GM18498 (cell line): ENCODE results near the gene IMPA2.
A peak's percentile ranks its signal among the peaks of the same experiment; 100 is the strongest.
"Not testable (repeated sequence)": the region's sequence is repeated elsewhere in the genome, so short reads cannot be mapped to it uniquely, and the experiment has no call there.

ENCODE experiments used
- ATAC-seq: cut with Tn5 transposase; IDR thresholded peaks from one replicate; pipeline ENCODE4 v1.9.1; 2021; ENCODE audit warnings: mild to moderate bottlenecking, moderate library complexity; ENCODE audit not compliant: unreplicated experiment

The IMPA2 gene

DNA sequence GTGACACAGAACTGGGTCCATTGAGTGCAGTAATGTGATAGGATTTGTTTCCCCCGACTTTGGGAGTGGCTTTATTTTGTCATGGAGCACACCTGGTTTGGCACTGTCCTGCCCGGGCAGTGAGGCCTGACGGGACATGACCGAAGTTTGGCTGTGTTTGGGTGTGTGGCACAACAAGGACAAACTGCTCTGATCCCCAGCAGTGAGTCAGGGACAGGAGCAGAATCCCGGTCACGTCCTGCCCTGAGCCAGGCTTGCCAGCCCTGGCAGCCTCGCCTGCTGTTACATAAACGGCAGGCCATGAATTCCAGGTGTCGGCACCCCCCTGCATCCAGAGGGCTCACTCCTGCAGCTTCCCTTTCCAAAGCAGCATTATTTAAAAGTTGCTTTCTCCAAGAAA is 45.7 kb downstream of the IMPA2 start:
- ATAC-seq: no peak

DNA sequence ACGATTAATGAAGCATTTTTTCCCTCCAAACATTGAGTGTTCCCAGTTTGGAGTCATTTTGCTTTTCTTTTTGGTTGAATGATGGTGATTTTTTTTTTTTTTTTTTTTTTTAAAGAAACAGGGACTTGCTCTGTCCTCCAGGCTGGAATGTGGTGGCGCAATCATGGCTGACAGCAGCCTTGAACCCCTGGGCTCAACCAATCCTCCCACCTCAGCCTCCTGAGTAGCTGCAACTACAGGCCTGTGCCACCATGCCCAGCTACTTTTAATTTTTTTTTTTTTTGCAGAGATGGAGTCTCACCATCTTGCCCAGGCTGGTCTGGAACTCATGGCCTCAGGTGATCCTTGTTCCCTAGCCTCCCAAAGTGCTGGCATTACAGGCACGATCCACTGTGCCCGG is 46.2 kb downstream of the IMPA2 start:
- no peak for ATAC-seq

DNA sequence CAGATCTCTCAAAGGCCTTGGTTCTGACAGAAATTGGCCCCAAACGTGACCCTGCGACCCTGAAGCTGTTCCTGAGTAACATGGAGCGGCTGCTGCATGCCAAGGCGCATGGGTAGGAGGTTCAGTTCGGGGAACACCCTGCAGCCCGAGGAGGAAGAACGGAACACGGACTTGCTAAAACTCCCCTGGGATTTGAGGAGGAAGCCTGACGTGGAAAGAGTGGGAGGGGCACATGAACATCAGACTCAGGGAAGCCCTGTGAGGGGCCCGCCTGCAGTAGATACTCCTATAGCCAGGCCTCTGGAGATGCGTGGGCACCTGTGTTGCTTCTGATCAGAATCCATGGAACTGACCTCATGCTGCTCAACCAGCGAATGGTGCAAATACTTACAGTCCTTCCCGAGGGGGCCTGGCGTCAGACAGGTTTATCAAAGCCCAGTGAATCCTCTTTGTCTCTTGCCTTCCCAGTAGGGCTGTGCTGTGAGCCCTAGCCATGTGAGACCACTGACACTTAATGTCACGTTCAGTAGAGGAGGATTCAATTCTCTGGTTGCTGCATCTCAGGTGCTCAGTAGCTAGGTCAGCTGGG is 46.8 kb downstream of the IMPA2 start:
- no peak for ATAC-seq

DNA sequence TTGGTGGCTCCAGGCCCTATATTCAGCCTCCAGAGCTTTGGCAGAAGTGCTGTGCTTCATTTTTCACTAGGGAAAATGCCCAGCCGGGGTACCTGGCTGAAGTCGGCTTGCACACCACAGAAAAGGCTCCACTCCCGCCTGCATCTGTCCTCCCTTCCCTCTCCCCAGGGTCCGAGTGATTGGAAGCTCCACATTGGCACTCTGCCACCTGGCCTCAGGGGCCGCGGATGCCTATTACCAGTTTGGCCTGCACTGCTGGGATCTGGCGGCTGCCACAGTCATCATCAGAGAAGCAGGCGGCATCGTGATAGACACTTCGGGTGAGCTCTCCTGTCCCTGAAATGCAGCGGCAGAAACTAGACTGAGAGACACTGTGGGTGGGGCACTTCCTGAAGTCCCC is 47.4 kb downstream of the IMPA2 start:
- ATAC-seq: no peak

DNA sequence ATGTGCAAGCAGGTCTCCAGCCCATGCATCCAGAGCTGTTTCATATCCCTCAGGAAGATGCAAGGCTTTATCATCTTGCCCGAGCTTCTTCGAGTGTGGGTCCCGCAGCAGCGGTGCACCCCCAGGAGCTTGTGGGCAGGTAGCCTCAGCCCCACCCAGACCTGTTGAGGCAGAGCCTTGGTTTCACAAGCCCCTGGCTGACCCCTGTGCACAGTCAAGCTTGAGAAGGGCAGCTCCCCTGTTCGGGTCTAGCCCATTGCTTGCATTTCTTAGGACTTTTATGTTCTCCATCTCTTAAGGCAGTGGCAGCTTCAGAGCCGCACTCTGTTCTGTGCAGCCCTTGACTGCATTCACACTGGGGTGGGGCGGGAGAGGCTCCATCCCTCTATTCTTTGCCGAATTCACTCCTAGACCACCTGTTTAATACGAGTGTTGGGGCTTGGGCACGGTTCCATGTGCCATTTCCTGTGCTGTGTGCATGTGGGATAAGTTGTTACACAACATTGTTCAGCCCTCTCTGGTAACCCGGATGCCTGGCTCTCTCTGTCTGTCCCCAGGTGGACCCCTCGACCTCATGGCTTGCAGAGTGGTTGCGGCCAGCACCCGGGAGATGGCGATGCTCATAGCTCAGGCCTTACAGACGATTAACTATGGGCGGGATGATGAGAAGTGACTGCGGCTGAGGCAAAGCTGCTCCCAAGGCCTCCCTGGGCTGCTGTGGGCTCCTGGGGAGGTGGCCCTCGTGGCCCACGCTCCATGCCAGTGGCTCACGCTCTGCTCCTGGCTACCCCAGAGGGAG is 48.7 kb downstream of the IMPA2 start:
- no peak for ATAC-seq

DNA sequence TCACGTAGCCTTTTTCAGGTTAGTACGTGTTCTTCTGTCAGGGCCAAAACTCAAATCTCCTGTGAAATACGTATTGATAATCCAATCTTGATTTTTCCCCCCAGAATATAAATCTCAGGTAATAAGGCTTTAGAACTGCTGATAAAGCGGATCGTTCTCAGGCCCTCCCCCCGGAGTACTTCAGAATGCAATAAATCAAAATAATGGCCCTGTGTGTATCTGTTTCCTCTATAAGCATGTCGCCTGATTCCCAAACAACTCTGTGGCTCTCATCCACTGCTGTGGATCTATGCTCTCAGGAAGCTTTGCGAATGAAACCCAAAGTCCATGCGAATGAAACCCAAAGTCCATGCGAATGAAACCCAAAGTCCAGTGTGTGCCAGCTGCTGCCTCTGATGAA is 49.4 kb downstream of the IMPA2 start:
- ATAC-seq: no peak

DNA sequence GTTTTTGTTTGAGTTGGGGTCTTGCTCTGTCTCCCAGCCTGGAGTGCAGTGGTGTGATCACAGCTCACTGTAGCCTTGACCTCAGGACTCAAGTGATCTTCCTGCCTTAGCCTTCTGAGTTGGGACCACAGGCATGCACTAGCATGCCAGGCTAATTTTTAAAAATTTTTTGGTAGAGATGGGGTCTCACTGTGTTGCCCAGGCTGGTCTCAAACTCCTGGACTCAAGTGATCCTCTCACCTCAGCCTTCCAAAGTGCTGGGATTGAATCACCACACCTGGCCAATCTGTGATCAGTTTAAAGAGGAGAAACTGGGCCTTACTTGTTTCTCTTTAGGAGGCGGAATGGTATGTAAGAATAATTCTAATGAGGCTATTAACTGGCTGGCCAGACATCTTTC is 49.9 kb downstream of the IMPA2 start:
- ATAC-seq: no peak

DNA sequence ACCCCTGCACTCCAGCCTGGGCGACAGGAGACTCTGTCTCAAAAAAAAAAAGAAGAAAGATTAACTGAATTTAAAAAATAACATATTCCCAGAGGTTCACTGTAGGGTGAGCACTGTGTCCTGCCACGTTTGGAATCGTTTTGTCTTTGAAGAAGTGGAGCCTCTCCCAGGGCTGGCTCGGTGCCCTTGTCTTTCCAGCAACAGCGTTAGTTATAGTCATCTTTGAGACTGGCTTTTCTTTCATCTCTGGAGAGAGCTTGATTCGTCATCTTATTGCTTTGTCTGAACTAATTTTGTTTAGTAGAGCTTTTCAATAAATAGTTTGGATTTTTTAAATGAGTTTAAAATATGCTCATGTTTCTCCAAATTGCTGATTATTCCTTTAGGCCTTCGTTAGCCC is 50.5 kb downstream of the IMPA2 start:
- no peak for ATAC-seq

DNA sequence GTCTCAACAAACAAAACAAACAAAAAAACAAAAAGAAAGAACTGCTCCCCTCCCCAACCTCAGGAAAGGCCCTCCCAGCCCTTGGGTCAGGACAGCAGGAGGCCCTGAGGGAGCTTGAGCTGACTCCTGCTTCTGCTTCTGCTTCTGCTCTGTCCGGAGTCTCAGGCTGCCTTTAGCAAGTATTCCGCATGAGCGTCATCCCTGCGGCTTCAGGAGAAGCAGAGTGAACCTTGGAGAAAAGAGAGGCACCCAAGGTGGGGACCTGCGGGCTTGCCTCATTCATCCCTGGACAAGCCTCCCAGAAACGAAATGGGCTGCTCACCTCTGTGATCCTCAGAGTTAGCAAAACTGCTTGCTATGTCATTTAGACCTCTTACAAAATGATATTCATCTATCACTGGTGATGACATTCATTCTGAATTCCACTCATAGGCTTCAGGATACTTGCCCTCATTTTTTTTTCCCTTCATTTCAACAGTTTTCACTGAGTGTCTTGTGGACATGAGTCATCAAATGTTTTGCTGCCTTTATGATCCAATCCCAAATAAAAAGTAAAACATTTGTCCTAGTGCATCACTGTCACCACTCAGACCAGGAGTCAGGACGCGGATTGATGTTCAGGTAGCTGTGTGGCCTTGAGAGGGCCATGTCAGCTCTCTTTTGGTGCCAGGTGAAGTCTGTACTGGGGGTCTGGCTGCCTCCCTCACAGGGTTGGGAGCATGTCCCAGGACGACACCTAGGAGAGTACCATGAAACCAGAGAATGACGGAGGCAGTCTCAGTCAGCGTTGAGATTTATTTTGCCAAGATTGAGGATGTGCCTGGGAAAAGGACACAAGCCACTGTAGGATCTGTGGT is 51.7 kb downstream of the IMPA2 start:
- no peak for ATAC-seq

DNA sequence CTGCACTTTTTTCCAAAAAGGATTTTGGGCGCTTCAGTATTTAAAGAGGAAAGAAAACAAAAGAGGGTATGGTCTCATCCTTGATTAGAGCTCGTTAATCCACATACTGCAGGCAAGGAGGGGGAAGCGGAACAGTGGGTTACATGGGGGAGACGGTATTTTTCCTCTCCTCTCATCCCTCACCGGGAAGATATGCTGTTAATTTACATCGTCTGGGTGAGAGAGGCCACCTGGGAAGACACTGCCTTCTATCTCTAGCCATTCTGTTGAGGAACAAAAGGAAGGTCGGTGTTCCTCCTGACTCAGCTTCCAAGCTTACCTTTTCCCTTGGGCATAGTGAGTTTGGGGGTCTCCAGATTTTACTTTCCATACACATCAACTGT is 52.3 kb downstream of the IMPA2 start:
- ATAC-seq: no peak

DNA sequence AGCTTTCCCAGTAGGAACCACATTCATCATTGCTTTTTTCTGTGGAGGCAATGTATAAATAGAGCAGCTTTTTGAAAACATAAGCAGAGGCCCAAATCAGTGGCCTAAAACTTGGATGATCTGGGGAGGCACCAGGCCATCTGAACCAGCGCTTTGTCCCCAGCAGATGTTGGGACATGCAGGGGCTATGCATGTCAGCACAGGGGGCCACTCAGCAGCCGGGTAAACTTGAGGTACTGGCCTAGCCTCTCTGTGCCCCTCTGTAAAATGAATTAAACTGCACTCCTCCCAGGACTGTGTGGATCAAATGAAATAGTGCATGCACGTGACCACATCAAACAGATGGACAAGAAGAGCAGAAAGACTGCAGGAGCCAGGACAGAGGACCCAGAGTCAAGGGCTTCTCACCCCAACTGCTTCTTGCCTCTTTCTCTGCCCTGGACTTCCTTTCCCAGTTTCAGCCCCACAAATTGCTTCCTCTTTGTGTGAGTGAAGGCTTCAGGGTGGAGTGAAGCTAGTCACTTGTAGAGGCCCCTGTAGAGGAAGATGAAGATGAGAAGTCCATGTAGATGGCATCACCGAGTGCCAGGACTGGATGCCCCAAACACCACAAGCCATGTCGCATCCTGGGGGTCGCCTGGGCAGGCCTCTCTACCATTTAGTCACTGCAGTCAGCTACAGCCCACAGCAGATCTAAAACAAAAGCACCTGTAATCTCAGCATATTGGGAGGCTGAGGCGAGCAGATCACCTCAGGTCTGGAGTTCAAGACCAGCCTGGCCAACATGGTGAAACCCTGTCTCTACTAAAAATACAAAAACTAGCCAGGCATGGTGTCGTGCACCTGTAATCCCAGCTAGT is 53.2 kb downstream of the IMPA2 start:
- no peak for ATAC-seq

DNA sequence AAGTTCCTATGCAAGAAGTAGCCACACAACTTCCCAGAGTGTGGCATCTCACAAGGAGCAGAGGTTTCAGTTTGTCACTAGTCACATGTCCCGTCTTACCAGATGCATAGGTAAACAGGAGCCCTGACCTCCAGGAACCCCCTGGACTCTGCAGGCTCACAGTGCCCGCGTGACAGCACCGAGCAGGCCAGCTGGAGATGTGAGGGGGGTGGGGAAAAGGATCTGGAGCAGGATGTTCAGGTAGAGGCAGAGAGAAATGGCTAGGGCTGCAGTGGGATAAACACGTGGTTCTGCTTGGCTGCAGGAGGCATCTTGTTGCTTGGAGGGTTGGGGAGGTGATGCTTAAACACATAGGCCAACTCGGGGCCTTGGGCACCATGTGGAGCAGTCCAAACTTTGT is 54.2 kb downstream of the IMPA2 start:
- no peak for ATAC-seq

DNA sequence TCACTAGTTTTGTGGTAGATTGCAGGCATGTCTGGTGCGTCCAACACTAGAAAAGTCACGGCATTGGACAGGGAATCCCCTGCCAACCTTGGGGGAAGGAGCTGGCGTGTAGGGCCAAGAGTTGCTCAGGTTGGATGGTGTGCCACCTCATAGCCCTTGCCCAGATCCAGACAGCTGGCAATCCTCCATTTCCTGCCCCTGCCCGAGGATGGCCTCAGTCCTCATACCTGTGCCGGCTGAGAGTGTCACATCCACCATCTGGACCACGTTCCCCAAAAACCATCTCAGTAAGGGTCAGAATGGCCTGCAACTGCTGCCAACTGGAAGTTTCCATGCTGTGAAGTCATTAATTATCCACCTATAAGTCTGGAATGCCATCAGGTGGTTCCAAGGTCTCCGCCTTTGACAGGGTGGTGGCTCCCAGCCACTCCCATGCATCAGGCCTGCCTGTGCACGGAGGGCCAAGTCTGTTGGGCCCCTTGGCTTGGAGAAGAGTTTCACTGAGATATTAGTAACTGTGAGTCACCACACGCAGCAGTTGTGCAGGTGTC is 55.0 kb downstream of the IMPA2 start:
- no peak for ATAC-seq

DNA sequence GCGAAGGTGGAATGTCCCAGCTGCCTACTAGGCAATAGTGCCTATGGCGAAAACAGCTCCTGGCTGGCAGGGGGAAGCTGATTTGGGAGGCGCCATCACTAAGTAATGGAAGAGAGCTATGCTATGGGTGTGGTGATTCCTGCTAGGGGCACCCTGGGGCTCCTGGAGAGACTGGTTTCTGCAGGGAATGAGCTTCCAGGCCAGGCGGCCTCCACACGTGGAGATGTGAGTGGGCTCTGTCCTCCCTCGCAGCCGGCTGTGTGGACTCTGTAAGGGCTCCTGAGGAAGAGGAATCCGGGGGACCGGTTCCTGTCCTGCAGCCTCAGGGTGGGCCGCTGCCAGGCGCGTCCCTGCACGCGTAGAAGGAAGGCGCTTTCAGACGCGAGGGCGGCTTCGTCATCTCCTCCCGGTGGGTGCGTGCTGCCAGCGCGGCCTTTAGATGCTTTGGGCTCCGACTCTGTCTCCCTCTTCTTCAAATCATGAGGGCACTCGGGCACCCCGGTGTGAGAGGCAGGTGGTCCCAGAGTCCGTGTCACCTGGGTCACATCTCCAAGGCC is 56.9 kb downstream of the IMPA2 start:
- no peak for ATAC-seq

DNA sequence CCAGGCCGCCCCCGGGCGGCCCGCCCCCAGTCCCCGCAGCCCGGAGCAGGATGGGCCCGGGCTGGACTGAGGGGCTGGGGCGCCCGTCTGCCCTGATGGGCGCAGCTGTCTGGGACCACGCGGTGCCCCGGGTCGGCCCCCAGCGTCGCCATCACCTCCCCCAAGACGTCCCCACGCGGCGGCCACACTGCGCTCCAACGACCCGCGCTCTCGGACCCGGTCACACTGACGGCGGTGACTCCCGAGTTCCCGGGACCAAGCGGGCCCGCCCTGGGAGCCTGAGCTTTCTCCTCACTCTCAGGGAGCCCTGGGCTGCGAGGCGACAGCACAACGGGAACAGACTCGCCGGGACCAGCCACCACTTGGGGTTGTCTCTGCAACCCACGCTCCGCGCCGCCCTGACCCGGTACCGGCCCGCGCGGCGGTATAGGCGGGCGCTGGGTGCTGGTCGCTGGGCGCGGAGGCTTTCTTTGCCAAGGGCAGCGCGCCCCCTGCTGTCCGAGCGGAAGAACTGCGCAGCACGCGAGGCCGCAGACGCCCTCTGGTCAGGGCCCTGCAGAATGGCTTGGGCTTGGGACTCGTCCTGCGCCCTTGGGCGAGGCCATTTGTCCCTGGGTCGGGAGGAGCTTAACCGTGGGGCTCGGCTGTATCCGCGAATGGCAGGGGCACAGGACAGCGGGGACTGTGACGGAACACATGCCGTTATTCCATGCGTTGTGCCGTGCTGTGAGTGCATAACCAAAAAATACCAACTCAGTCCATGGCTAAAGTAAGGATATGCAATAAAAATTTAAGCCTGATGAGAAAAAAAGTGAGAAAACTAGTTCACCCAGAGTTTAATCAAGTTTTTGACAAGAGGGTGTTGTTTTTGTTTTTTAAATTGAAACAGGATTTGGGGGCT is 57.6 kb downstream of the IMPA2 start:
- ATAC-seq: peak; percentile 89

DNA sequence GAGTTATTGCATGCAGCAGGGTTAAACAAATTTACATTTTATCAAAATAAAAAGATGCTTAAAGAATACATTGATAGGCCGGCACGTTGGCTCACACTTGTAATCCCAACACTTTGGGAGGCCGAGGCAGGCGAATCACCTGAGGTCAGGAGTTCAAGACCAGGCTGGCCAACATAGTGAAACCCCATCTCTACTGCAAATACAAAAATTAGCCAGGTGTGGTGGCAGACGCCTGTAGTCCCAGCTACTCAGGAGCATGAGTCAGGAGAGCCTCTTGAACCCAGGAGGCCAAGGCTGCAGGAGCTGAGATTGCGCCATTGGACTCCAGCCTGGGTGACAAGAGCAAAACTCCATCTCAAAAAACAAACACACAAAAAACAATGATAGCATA is 58.2 kb downstream of the IMPA2 start:
- ATAC-seq: not testable (repeated sequence)

DNA sequence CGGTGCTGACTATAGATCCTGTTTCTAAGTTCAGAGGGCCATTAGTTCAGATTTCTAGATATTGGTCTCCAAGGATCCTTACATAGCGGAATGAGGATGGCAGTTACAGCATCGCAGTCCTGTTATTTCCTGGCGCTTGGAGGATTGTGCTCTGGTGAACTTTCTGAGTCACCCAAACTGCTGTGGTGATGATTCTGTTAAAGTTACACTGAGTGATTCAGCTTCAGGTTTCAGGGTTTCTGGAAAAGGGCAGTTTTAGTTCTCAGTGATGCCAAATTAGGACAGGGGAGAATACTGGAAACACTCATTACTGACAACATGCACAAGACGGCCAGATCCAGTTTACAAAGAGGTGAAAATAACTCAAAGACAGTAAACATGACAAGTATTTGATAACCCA is 60.3 kb downstream of the IMPA2 start:
- no peak for ATAC-seq

DNA sequence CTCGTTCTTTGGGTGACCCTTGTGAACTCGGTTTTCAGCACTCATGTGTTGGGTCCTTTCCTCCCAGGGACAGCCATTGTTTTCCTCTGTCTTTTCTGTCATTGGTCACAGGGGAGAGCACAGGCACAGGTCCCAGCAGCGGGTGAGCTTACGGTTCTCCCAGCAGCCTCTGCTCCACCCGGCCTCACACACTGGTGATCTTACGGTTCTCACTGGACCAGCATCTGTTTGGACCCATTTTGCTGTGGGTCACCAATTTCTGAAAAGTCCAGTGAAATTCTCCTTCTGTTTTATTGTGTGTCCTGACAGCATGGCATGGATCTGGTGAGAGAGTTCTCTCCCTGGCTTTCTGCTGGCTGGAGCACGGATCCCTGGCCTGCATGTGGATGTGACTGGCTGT is 62.5 kb downstream of the IMPA2 start:
- no peak for ATAC-seq

DNA sequence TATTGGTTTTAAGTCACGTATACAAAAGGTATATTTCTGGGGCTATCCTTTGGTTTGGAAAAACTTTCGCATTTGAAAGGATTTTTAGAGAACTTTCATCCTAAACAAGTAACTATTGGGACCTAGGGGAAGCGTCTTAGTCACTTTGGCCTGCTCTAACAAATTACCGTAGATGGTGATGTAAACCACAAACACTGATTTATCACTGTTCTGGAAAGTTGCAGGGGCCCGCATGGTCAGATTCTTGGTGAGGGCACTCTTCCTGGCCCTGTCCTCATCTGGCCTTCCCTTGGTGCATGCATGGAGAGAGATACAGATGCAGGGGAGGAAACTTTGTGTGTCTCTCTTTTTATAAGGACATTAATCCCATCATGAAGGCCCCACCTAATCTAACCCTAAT is 63.3 kb downstream of the IMPA2 start:
- ATAC-seq: no peak
